Progenitor cell of endocrine pancreas (in vitro differentiated cells): Measurements from ENCODE around the gene AIFM2. TPM values are rescaled to one million over a fixed set of nuclear protein-coding genes. Genes with fewer than 3 reads are reported as not detected.

Source experiments
- DNase-seq: peaks from one replicate; pipeline ENCODE4 v3.0.0; 2021; ENCODE audit warnings: low spot score; ENCODE audit not compliant: unreplicated experiment
- H3K27ac Mint-ChIP-seq: 2 replicates; pipeline ENCODE4 v1.8.0; 2021; ENCODE audit warnings: mild to moderate bottlenecking, moderate library complexity, mixed read lengths
- H3K27me3 Mint-ChIP-seq: 2 replicates; pipeline ENCODE4 v1.8.0; 2021; ENCODE audit warnings: mixed read lengths
- H3K36me3 Mint-ChIP-seq: 2 replicates; pipeline ENCODE4 v1.8.0; 2022; ENCODE audit warnings: mixed read lengths; ENCODE audit not compliant: insufficient read depth
- H3K4me1 Mint-ChIP-seq: 2 replicates; pipeline ENCODE4 v1.8.0; 2021; ENCODE audit warnings: low read depth, mixed read lengths
- H3K4me3 Mint-ChIP-seq: 2 replicates; pipeline ENCODE4 v1.8.0; 2021; ENCODE audit warnings: low read depth, mild to moderate bottlenecking, moderate library complexity, mixed read lengths
- H3K9me3 Mint-ChIP-seq: 2 replicates; pipeline ENCODE4 v1.8.0; 2021; ENCODE audit warnings: low read depth, mixed read lengths
- total RNA-seq: library from RNA; stranded (reverse); gene quantifications from 2 replicates; pipeline ENCODE4 v1.2.1, GENCODE V29; 2021
- TF ChIP-seq, protein P1 (sequence below): fragments of 200-600 bp; sonication (generic); IDR thresholded peaks from one replicate; pipeline ENCODE4 v1.5.0; 2021; ENCODE audit warnings: antibody characterized with exemption, mild to moderate bottlenecking; ENCODE audit not compliant: unreplicated experiment

The AIFM2 gene
- total RNA-seq, 1 donor from 2014 or later = 10.9 TPM

DNA sequence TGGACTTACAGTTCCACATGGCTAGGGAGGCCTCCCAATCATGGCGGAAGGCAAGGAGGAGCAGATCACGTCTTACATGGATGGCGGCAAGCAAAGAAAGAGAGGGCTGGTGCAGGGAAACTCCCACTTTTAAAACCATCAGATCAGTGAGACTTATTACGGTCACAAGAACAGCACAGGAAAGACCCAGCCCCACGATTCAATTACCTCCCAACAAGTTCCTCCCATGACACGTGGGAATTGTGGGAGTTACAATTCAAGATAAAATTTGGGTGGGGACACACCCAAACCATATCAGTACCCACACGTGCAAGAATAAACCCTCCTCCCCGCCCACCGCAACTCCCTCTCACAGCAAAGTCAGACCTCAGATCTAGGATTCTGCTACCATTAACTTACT is 4.5 kb upstream of the AIFM2 start:
- TF ChIP-seq, protein P1, sequence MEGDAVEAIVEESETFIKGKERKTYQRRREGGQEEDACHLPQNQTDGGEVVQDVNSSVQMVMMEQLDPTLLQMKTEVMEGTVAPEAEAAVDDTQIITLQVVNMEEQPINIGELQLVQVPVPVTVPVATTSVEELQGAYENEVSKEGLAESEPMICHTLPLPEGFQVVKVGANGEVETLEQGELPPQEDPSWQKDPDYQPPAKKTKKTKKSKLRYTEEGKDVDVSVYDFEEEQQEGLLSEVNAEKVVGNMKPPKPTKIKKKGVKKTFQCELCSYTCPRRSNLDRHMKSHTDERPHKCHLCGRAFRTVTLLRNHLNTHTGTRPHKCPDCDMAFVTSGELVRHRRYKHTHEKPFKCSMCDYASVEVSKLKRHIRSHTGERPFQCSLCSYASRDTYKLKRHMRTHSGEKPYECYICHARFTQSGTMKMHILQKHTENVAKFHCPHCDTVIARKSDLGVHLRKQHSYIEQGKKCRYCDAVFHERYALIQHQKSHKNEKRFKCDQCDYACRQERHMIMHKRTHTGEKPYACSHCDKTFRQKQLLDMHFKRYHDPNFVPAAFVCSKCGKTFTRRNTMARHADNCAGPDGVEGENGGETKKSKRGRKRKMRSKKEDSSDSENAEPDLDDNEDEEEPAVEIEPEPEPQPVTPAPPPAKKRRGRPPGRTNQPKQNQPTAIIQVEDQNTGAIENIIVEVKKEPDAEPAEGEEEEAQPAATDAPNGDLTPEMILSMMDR = no peak
- H3K27me3 Mint-ChIP-seq = peaks cover 14% of the 10 kb centered on the region
- peaks cover 2% of the 10 kb centered on the region for H3K36me3 Mint-ChIP-seq
- H3K4me3 Mint-ChIP-seq = no peak overlapping the region
- H3K9me3 Mint-ChIP-seq = no peaks in the 10 kb centered on the region
- H3K27ac Mint-ChIP-seq = no peak overlapping the region
- no peak for DNase-seq
- peaks cover 5% of the 10 kb centered on the region for H3K4me1 Mint-ChIP-seq

DNA sequence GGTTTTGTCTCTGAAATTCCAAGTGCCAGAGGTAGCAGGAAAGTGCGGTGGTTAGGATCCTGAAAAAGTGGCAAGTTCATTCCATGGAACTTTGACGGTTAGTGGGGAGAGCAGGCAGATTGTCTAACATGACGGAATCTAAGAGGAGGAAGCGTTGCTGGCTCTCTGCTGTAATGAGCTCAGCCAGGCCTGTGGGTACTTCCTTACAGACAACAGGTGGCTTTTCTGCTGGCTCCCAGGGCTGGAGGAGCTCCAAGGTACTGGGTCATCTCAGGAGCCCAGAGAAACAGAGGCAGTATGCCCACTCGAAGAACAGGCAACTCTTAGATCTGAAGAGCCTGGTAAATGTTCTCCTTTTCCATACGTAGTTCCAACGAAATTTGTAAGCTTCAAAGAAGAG is 3.1 kb upstream of the AIFM2 start:
- H3K4me3 Mint-ChIP-seq = no peak overlapping the region

DNA sequence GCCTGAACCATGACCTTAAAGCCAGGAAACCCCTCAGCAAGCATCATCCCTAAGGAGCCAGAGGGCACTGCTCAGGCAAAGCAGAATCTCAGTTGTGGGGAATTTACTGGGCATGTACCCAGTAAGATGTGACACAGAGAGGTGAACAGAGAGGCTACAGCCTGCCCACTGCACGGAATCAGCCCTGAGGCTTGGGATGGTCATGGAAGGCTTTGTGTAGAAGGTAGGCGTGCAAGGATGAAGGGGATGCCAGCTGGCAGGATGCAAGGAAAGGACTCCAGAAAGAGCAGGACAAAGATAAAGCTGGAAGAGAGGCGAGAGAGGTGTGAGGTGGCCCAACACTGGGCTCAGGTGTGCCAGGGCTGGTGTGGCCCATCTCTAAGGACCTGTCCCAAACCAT is 2.4 kb upstream of the AIFM2 start:
- peaks cover 2% of the 10 kb centered on the region for H3K36me3 Mint-ChIP-seq
- TF ChIP-seq, protein P1 = no peak
- H3K4me1 Mint-ChIP-seq = peaks cover 9% of the 10 kb centered on the region
- no peak overlapping the region for H3K4me3 Mint-ChIP-seq
- H3K27ac Mint-ChIP-seq = no peak overlapping the region
- DNase-seq = no peak
- no peaks in the 10 kb centered on the region for H3K9me3 Mint-ChIP-seq
- H3K27me3 Mint-ChIP-seq = peaks cover 14% of the 10 kb centered on the region

More for the DNA sequence above, 3.1 kb upstream of the AIFM2 start:
- Mint-ChIP-seq H3K4me1 (peaks cover 9% of the 10 kb centered on the region), H3K36me3 (peaks cover 2% of the 10 kb centered on the region), H3K9me3 (no peaks in the 10 kb centered on the region), H3K27me3 (peaks cover 14% of the 10 kb centered on the region), H3K27ac (no peak overlapping the region)
- TF ChIP-seq, protein P1 = no peak
- no peak for DNase-seq

DNA sequence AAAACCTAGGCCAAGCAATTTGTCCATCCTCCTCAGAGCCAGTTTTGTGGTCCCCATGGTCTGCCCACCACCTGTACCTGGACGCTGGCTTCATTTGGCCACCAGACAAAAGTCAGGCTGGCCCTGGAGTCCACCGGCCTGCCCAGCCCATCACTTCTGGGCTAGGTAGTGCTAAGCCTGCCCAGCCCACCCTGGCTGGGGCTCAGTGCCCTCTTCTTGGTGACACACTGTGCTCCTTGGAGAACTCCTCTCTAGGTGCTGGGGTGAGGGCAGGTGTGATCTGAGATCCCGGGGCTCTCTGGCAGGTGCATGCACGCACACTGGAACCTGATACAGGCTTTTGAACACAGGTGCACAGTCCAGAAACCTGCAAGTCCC is 1.1 kb downstream of the AIFM2 start:
- no peak for DNase-seq
- TF ChIP-seq, protein P1 = no peak
- Mint-ChIP-seq H3K27ac (no peak overlapping the region), H3K4me3 (peak overlapping the region; percentile 85), H3K36me3 (peaks cover 2% of the 10 kb centered on the region), H3K27me3 (peaks cover 10% of the 10 kb centered on the region), H3K4me1 (peaks cover 9% of the 10 kb centered on the region), H3K9me3 (no peaks in the 10 kb centered on the region)

DNA sequence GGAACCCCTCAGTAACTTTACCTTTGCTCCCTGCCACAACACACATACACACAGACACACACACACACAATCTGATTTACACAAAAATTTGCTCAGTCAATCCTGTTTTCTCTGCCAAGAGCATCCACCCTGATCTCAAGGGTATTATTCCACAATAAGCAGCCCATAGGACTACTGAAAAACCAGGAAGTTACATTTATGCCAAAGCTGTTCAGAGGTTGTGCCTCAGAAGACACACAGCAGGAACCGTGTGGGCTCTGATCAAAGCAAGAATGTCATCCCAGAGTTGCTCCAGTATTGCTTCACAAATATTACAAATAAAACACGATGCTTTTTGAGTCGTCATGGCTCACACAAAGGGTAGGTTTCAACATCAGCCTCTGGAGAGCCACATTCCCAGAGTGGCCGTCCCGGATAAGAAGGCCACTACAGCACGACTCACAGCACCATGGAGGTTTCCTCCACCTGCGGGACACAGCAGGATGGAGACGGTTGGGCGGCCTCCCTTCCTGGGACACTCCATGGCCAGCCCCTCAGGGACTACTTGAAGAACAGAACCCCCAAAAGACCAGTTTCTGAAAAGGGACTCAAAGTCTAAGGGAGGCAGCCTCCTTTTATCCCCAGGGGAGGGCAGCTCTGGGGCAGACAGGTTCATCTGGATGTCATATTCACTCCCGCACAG is 1.6 kb downstream of the AIFM2 start:
- H3K4me1 Mint-ChIP-seq = peaks cover 9% of the 10 kb centered on the region
- H3K4me3 Mint-ChIP-seq = peak overlapping the region; percentile 42
- H3K27ac Mint-ChIP-seq = no peak overlapping the region
- TF ChIP-seq, protein P1 = no peak
- no peaks in the 10 kb centered on the region for H3K9me3 Mint-ChIP-seq
- H3K36me3 Mint-ChIP-seq = peaks cover 2% of the 10 kb centered on the region
- DNase-seq = no peak
- peaks cover 10% of the 10 kb centered on the region for H3K27me3 Mint-ChIP-seq
